Adrenal gland (tissue), 12 donors: Measurements from ENCODE around the gene FOCAD. TPM values are rescaled to one million over a fixed set of nuclear protein-coding genes. Genes with fewer than 3 reads are reported as not detected.

Source experiments
- DNase-seq, 7 donors: peaks; one replicate each; pipeline ENCODE4 v3.0.0-alpha.2; 2019 to 2020
- H3K27ac ChIP-seq, 5 donors: fragments of 200-600 bp; sonication (generic) in 4 of 5; 1 replicate in 3 of 5; 2 replicates in 2 of 5; pipeline versions ENCODE4 v1.5.1 to v1.8.0; 2016 to 2020; ENCODE audit warnings: mild to moderate bottlenecking in 1 of 5
- H3K27me3 ChIP-seq: fragments of 200-600 bp; 2 replicates; pipeline ENCODE4 v1.8.0; 2021
- H3K36me3 ChIP-seq, 2 donors: fragments of 200-600 bp; replicated peaks in 1 of 2; 1 replicate in 1 of 2; 2 replicates in 1 of 2; pipeline versions ENCODE4 v1.5.1 to v1.8.0; 2018 to 2022
- H3K4me1 ChIP-seq, 2 donors: fragments of 200-600 bp; replicated peaks in 1 of 2; 1 replicate in 1 of 2; 2 replicates in 1 of 2; pipeline versions ENCODE4 v1.5.1 to v1.8.0; 2018 to 2021
- H3K4me3 ChIP-seq, 4 donors: fragments of 200-600 bp; sonication (generic) in 3 of 4; one replicate each; pipeline ENCODE4 v1.5.1; 2016 to 2018
- H3K9me3 ChIP-seq, 3 donors: fragments of 200-600 bp; sonication (generic) in 1 of 3; replicated peaks in 1 of 3; 1 replicate in 2 of 3; 2 replicates in 1 of 3; pipeline versions ENCODE4 v1.5.1 to v1.8.0; 2016 to 2021
- CTCF ChIP-seq, 6 experiments: fragments of 450-650 bp in 4 of 6; fragments of 200-600 bp in 2 of 6; sonication (generic) in 1 of 6; IDR thresholded peaks; 1 replicate in 5 of 6; 2 replicates in 1 of 6; pipeline versions ENCODE4 v1.5.1 to v1.8.0; 2016 to 2021; ENCODE audit warnings: antibody characterized with exemption in 6 of 6, mild to moderate bottlenecking in 2 of 6, moderate library complexity in 1 of 6
- POLR2A ChIP-seq, 2 donors: fragments of 450-650 bp; IDR thresholded peaks; one replicate each; pipeline ENCODE4 v1.6.1; 2017; ENCODE audit warnings: antibody characterized with exemption in 2 of 2, mild to moderate bottlenecking in 2 of 2, moderate library complexity in 1 of 2
- WGBS, 4 donors: extraction: QIAGEN DNeasy Blood & Tissue Kit in 2 of 4; methylation state at CpG; one replicate each; pipeline versions ENCODE4 v1.1.5 to v1.1.7; 2013 to 2017; 5-methylcytosine and 5-hydroxymethylcytosine counted together
- intact Hi-C, 2 donors: fragments of 100-400 bp; cut with DNase I; formaldehyde crosslinking; loops; one replicate each; pipeline versions ENCODE4 v1.14.1 to v1.15.0; 2022 to 2023
- polyA plus RNA-seq, 3 donors: library from polyadenylated mRNA; stranded (reverse); fragments of 200-250 nt in 2 of 3; fragments of 350-450 nt in 1 of 3; fragmentation: Illumina TruSeq in 1 of 3; extraction: RNeasy Lipid Tissue Mini Kit (QIAGEN cat#74804) in 1 of 3; gene quantifications; one replicate each; pipeline ENCODE4 v1.2.3, GENCODE V29; 2013 to 2014
- total RNA-seq, 9 donors: library from RNA; depleted of rRNA in 4 of 9; stranded (reverse); fragments of >200 nt in 4 of 9; fragments of 120-200 nt in 1 of 9; fragmentation: NEBNext Ultra II Directional in 1 of 9; extraction: Animal tissue kit (Norgen Biotek cat#: 25700) in 1 of 9; gene quantifications; one replicate each; pipeline versions ENCODE4 v1.1.0 to v1.2.4, GENCODE V29; 2013 to 2023
- donor health status: healthy with polysubstance abuse.
- donor health status: Bipolar disorder and iron deficiency.
- donor health status: DM: yes; HTN: yes; CAD: no.
- donor health status: DM: no; HTN: no; CAD: no.
- donor health status: DM: no; HTN: no; CAD: no.
- donor health status: DM: yes; HTN: yes; CAD: no.

Gene FOCAD
- total and polyA plus RNA-seq, 12 donors: 20.5 to 134 (median 59.7) TPM

- no peaks in the 10 kb centered on the region for H3K27me3 ChIP-seq
- H3K9me3 ChIP-seq: no peaks in the 10 kb centered on the region
- intact Hi-C loops: no loop called here
- TF ChIP-seq POLR2A (IDR thresholded peaks at IDR 0.05) (no peak), CTCF (IDR thresholded peaks at IDR 0.05) (no peak)
- WGBS, 4 donors: 50 to 65% (median 56%) methylated on average over 1 of the region's 1 CpG
- no peak for DNase-seq
- no peaks in the 10 kb centered on the region for H3K4me1 ChIP-seq
- no peaks in the 10 kb centered on the region for H3K36me3 ChIP-seq
- H3K27ac ChIP-seq: no peak overlapping the region
- H3K4me3 ChIP-seq: no peak overlapping the region
These were observed 34.7 kb upstream of the FOCAD start for GRCh38 chr9:20649381-20649780.

GRCh38 chr9:20650313-20650712 is 33.7 kb upstream of the FOCAD start:
- no peak overlapping the region for H3K4me3 ChIP-seq
- no peaks in the 10 kb centered on the region for H3K36me3 ChIP-seq
- H3K27me3 ChIP-seq: no peaks in the 10 kb centered on the region
- no peak for TF ChIP-seq CTCF (IDR thresholded peaks at IDR 0.05)
- no peak for TF ChIP-seq POLR2A (IDR thresholded peaks at IDR 0.05)
- H3K9me3 ChIP-seq: no peaks in the 10 kb centered on the region
- H3K4me1 ChIP-seq: no peaks in the 10 kb centered on the region
- no peak for DNase-seq
- H3K27ac ChIP-seq: no peak overlapping the region
- intact Hi-C loops: no loop called here
- WGBS, 4 donors: 96 to 98% (median 98%) methylated on average over 4 of the region's 4 CpGs

- 91 to 96% (median 94%) methylated on average over 4 of the region's 4 CpGs for WGBS, 4 donors
- Histone ChIP-seq H3K27me3 (no peaks in the 10 kb centered on the region), H3K36me3 (no peaks in the 10 kb centered on the region), H3K4me3 (no peak overlapping the region), H3K9me3 (no peaks in the 10 kb centered on the region), H3K27ac (no peak overlapping the region), H3K4me1 (no peaks in the 10 kb centered on the region)
- DNase-seq: no peak
- intact Hi-C loops: no loop called here
- TF ChIP-seq POLR2A (IDR thresholded peaks at IDR 0.05) (no peak), CTCF (IDR thresholded peaks at IDR 0.05) (no peak)
These were observed 33.2 kb upstream of the FOCAD start for GRCh38 chr9:20650750-20651299.

- whole genome bisulfite sequencing, 4 donors: 58 to 69% (median 67%) methylated on average over 4 of the region's 4 CpGs
- no peaks in the 10 kb centered on the region for H3K36me3 ChIP-seq
- no peak for DNase-seq
- no peaks in the 10 kb centered on the region for H3K4me1 ChIP-seq
- no peaks in the 10 kb centered on the region for H3K27me3 ChIP-seq
- no peak overlapping the region for H3K27ac ChIP-seq
- no peak overlapping the region for H3K4me3 ChIP-seq
- intact Hi-C loops: no loop called here
- no peaks in the 10 kb centered on the region for H3K9me3 ChIP-seq
- TF ChIP-seq CTCF (IDR thresholded peaks at IDR 0.05) (no peak), POLR2A (IDR thresholded peaks at IDR 0.05) (no peak)
These were observed 32.1 kb upstream of the FOCAD start for GRCh38 chr9:20651939-20652338.
